AG09309 (cell line): ENCODE measurements around the gene CD72.
"Not testable (repeated sequence)": the region's sequence is repeated elsewhere in the genome, so short reads cannot be mapped to it uniquely, and the experiment has no call there.

Experiments
- DNase-seq: peaks from one replicate; pipeline ENCODE4 v3.0.0-alpha.2; 2010; ENCODE audit warnings: low read depth
- H3K4me3 ChIP-seq: 2 replicates; pipeline ENCODE4 v1.5.1; 2011; ENCODE audit warnings: mild to moderate bottlenecking, low read depth, low read length, moderate library complexity; ENCODE audit not compliant: control insufficient read depth
- TF ChIP-seq, protein P1 (sequence below): IDR thresholded peaks from 2 replicates; pipeline ENCODE4 v1.5.1; 2011; ENCODE audit warnings: mild to moderate bottlenecking, low read depth, low read length, inconsistent platforms; ENCODE audit not compliant: insufficient read depth, control insufficient read depth; ENCODE audit errors: missing control alignments

CD72 gene

DNA sequence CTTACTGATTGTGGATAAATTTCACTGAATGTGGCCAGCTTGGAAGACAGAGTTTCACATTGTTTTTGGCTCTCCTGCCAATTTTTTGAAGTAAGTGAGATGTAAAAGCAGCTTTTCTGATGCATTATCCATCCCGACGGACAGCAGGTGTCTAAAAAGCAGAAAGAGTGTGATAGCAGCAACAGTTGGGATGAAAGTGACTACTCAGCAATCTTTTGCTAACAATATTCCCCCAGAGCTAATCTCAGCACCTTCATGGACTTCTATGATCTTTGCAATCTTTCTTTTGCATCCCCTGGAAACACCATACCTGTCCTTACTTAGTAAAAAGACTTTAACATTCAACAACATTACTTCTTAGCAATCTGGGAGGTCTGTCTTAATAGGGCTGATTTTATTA lies 5.4 kb downstream of the CD72 start:
- TF ChIP-seq, protein P1, sequence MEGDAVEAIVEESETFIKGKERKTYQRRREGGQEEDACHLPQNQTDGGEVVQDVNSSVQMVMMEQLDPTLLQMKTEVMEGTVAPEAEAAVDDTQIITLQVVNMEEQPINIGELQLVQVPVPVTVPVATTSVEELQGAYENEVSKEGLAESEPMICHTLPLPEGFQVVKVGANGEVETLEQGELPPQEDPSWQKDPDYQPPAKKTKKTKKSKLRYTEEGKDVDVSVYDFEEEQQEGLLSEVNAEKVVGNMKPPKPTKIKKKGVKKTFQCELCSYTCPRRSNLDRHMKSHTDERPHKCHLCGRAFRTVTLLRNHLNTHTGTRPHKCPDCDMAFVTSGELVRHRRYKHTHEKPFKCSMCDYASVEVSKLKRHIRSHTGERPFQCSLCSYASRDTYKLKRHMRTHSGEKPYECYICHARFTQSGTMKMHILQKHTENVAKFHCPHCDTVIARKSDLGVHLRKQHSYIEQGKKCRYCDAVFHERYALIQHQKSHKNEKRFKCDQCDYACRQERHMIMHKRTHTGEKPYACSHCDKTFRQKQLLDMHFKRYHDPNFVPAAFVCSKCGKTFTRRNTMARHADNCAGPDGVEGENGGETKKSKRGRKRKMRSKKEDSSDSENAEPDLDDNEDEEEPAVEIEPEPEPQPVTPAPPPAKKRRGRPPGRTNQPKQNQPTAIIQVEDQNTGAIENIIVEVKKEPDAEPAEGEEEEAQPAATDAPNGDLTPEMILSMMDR: no peak
- H3K4me3 ChIP-seq: no peak overlapping the region
- DNase-seq: no peak

DNA sequence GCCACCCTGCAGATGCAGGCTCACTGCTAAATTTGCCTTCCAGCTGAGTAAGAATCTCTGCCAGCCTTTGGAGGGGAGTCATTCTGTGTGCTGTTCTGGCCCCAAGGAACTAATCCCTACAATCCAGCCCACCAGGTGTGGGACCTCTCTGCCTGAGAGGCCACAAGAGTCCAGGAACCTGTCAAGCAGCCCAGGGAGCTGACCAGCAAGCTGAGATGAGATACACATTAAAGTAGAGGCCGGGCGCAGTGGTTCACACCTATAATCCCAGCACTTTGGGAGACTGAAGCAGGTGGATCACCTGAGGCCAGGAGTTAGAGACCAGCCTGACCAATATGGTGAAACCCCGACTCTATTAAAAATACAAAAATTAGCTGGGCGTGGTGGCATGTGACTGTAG lies 6.1 kb downstream of the CD72 start:
- not testable (repeated sequence) for DNase-seq, H3K4me3 ChIP-seq

- DNase-seq: no peak
- H3K4me3 ChIP-seq: no peak overlapping the region
- TF ChIP-seq, protein P1: peak; percentile 76
Measured at GRCh38 chr9:35611230-35611797, 6.9 kb downstream of the CD72 start.

- TF ChIP-seq, protein P1: no peak
- H3K4me3 ChIP-seq: no peak overlapping the region
- no peak for DNase-seq
Measured at GRCh38 chr9:35609820-35610163, 8.4 kb downstream of the CD72 start.

DNA sequence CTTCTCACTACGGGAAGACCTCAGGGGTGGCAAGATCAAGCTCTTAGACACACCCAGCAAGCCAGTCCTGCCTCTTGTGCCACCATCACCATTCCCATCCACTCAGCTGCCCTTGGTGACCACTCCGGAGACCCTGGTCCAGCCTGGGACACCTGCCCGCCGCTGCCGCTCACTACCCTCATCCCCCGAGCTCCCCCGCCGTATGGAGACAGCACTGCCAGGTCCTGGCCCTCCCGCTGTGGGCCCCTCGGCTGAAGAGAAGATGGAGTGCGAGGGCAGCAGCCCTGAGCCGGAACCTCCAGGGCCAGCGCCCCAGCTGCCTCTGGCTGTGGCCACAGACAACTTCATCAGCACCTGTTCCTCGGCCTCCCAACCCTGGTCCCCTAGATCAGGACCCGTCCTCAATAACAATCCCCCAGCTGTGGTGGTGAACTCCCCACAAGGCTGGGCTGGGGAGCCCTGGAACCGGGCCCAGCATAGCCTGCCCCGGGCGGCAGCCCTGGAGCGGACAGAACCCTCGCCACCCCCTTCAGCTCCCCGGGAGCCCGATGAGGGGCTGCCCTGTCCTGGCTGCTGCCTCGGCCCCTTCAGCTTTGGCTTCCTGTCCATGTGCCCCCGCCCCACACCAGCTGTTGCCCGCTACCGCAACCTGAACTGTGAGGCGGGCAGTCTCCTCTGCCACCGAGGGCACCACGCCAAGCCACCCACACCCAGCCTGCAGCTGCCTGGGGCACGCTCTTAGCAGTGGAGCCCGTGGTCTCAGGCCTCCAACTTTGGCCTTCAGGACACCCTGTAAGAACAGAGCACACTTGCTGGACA lies 9.0 kb downstream of the CD72 start:
- TF ChIP-seq, protein P1: no peak
- no peak overlapping the region for H3K4me3 ChIP-seq
- no peak for DNase-seq

- TF ChIP-seq, protein P1: no peak
- no peak overlapping the region for H3K4me3 ChIP-seq
- DNase-seq: no peak
Measured at GRCh38 chr9:35608221-35608620, 10.0 kb downstream of the CD72 start.

- no peak overlapping the region for H3K4me3 ChIP-seq
- TF ChIP-seq, protein P1: no peak
- DNase-seq: no peak
Measured at GRCh38 chr9:35606726-35607125, 11.5 kb downstream of the CD72 start.
